GM12873 (cell line): ENCODE measurements around the gene LRP8.

ENCODE experiments used
- TF ChIP-seq, protein P1 (sequence below): IDR thresholded peaks from 2 replicates; pipeline ENCODE4 v1.5.1; 2012; ENCODE audit warnings: low read depth, mild to moderate bottlenecking, moderate library complexity, low read length, control low read depth; ENCODE audit not compliant: insufficient read depth; ENCODE audit errors: missing control alignments

The LRP8 gene

DNA sequence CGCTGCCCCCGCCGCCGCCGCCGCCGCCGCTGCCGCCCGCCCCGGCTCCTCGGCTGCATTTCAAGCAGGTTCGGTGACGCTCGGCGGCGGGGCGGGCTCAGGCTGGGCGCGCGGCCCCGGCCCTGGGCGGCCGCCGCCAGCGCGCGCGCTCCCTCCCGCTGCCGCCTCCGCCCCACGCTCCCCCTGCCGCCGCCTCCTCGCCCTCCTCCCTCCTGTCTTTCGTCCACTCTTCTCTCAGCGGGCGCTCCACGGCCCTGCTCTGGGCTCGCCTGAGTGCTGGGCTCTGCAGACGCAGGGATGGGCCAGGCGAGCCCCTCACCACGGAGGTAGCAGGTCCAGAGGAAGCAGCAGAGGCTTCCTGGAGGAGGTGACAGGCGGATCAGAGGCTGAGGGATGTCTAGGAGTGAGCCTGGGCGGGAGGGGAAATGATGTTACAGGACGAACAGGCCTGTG lies at the start of gene LRP8:
LRP8 (minus strand) TSS at position 62 of the 453 bp plus-strand sequence. CDS start 158 bp downstream, outside the sequence.
- TF ChIP-seq, protein P1, sequence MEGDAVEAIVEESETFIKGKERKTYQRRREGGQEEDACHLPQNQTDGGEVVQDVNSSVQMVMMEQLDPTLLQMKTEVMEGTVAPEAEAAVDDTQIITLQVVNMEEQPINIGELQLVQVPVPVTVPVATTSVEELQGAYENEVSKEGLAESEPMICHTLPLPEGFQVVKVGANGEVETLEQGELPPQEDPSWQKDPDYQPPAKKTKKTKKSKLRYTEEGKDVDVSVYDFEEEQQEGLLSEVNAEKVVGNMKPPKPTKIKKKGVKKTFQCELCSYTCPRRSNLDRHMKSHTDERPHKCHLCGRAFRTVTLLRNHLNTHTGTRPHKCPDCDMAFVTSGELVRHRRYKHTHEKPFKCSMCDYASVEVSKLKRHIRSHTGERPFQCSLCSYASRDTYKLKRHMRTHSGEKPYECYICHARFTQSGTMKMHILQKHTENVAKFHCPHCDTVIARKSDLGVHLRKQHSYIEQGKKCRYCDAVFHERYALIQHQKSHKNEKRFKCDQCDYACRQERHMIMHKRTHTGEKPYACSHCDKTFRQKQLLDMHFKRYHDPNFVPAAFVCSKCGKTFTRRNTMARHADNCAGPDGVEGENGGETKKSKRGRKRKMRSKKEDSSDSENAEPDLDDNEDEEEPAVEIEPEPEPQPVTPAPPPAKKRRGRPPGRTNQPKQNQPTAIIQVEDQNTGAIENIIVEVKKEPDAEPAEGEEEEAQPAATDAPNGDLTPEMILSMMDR, result no peak

DNA sequence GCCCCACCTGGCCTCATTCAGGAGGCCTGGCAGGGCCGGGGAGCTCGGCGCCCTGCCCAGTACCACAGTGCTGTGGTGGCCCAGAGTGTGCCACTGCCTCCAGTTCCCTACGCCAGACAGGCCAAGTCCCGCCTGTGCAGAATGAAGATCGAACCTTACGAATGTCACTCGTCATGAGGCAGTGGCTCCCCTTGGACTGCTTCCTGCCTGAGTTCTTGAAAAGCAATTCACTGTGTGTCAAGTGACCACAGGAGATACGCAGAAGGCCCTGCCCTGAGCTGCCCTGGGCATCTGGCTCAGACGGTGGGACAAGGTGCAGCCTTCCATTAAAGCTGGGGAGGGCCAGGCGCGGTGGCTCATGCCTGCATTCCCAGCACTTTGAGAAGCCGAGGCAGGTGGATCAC lies 49.6 kb upstream of the LRP8 start:
- TF ChIP-seq, protein P1, result no peak

DNA sequence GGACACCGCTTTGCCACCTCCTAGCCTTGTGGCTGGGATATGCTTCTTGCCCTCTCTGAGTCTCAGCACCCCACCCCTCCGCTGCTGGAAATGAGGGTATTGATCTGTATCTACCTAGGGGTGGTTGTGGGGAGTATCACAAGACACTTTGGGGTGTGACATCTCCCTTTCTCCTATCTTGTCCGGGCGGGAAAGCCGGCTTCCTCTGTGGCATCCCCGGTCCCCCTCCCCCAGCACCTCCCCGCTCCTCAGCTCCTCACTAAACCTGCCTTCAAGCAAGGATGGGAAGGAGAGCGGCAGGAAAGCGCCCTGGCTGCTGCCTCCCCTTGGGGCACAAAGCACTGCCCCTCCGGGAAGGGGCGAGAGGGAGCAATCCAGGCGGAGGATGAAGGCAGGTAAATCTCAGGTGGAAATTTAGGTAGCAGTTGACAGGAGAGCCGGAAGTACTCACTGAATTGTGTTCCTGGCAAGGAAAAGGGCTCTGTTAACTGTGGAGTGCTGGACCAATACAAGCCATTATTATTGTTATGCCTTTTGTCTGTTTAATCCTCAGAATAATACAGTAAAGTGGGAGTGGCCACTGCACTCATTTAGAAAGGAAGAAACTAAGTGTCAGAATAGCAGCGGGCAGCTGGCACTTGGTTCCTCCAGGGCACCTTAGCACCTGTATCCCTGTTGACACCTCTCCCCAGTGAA lies 49.0 kb upstream of the LRP8 start:
- TF ChIP-seq, protein P1, result no peak

DNA sequence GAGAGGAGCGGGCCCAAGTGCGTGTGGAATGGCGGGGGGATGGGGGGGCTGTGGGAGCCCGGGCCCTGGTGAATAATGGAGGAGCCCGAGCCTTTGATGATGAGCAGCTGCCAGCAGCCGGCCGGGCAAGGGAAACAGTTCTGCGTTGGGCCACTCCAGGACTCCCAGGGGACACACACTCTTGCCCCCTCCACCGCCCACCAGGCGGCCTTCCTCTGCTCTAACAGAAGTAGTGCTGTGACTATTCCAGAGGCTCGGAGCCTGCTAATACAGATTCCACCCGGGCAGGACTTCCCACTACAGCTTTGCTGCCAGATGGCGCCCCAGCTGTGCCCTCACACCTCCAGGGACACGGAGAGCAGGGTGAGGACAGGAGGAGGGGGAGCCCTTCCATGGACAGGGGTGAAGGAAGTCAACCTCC lies 48.2 kb upstream of the LRP8 start:
- TF ChIP-seq, protein P1, result no peak

DNA sequence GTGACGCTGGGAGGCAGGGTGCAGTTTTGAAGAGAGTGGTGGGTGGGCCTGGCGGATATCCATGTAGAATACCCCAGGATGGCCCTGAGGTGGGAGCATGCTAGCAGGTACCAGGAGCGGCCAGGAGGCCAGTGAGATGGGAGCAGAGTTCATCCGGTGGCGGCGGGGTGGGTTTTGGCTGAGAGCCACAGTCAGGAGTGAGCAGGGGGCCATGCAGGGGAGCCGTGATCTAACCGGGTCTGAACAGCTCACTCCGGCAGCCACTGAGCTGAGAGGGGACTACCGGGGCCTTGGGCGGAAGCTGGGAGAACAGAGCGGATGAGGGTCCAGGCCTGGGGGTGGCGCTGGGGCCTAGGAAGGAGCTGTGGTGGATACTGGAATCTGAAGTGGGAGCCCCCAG lies 47.6 kb upstream of the LRP8 start:
- TF ChIP-seq, protein P1, result no peak

DNA sequence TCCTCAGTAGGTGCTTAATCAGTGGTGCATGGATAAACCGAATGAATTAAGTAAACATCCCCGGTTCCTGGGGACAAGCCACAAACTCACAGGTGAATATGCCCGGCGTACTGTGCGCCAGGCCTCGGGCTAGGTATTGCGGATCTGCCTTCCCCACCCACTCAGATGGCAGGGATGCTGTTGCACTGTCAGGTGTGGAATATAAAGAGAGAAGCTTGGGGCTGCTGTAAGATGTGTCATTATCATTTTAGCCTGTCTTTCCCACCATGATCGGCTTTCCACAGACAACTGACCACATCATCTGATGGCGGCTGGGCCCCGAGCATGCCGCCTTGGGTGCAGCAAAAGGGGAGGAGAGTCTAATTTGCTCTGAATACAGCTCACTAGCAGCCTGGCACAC lies 45.4 kb upstream of the LRP8 start:
- TF ChIP-seq, protein P1, result no peak

DNA sequence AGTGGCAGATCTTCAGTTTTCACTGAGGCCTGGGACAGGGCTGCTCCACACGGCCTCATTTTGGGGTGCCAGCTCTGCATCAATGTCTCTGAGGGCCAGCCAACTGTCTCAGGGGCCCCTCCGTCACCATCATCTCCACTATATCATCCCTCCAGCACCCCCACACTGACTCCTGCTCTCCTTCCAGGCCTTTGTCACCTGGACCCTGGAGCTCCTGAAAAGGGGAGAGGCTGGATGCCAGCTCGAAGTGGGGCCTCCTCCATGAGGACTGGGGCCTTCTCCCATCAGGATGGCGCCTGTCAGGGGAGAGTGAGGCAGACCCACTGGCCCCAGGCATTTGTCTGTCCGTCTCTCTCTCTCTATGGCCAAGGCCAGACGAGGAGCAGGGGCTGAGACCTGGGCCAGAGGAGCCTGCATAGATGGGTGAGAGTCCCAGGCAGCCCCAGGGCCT lies 44.7 kb upstream of the LRP8 start:
- TF ChIP-seq, protein P1, result no peak
